Activated B cell treated with CpG ODN at 0.5 μM for 24 hours (primary cell): ENCODE data around the gene TMBIM4. TPM values are rescaled to one million over a fixed set of nuclear protein-coding genes. Genes with fewer than 3 reads are reported as not detected.

Experiments
- ATAC-seq: fragments of 200-7000 bp; cut with Tn5 transposase; one replicate; pipeline ENCODE4 v1.10.0; 2021; ENCODE audit warnings: low read depth, mild to moderate bottlenecking, moderate library complexity
- CTCF ChIA-PET: fragments of 350-600 bp; sonication (Branson Sonifier 250); formaldehyde crosslinking; loops from one replicate; lab custom pipeline; 2021; ENCODE audit warnings: antibody characterized with exemption; lab: Charles Lee
- POLR2A ChIA-PET: fragments of 350-600 bp; sonication (Branson Sonifier 250); formaldehyde crosslinking; loops from one replicate; lab custom pipeline; 2021; ENCODE audit warnings: antibody characterized with exemption; lab: Charles Lee
- DNase-seq: peaks from one replicate; pipeline ENCODE4 v3.0.0; 2022
- H3K27ac Mint-ChIP-seq: one replicate; pipeline ENCODE4 v1.8.0; 2020; ENCODE audit warnings: mixed read lengths
- H3K27me3 Mint-ChIP-seq: one replicate; pipeline ENCODE4 v1.8.0; 2021; ENCODE audit warnings: mixed read lengths
- H3K36me3 Mint-ChIP-seq: one replicate; pipeline ENCODE4 v1.8.0; 2021; ENCODE audit warnings: low read depth, mixed read lengths
- H3K4me1 Mint-ChIP-seq: one replicate; pipeline ENCODE4 v1.8.0; 2021; ENCODE audit warnings: mixed read lengths
- H3K4me3 Mint-ChIP-seq: one replicate; pipeline ENCODE4 v1.8.0; 2020; ENCODE audit warnings: mild to moderate bottlenecking, mixed read lengths
- H3K9me3 Mint-ChIP-seq: one replicate; pipeline ENCODE4 v1.8.0; 2020; ENCODE audit warnings: mixed read lengths
- intact Hi-C: fragments of 100-400 bp; cut with micrococcal nuclease; formaldehyde crosslinking; loops from one replicate; pipeline ENCODE4 v1.15.1; 2024
- total RNA-seq: library from RNA; stranded (reverse); gene quantifications from 2 replicates; pipeline ENCODE4 v1.2.3, GENCODE V29; 2022
- TF ChIP-seq, protein P1 (sequence below): fragments of 200-600 bp; IDR thresholded peaks from one replicate; pipeline ENCODE4 v1.8.0; 2022; ENCODE audit warnings: antibody characterized with exemption, mild to moderate bottlenecking

TMBIM4 gene
- total RNA-seq, 1 donor from 2014 or later: 93.5 TPM

DNA sequence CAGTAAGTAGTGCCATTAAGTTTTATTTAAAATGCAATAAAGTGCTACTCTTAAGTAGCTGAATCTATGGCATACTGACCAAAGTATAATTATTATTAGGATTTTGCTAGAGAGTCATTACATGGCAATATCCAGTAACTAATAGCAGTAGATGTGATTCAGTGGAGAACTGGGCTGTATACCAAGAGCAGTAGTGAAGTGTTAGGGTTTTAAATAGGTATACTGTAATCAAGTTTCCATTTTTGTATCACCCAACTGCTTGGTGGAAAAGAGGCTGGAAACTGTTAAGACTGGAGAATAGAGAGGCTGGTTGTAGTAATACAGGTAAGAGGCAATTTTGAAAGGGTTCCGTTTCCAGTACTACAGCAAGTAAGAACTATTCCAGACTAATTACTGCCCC, 25.9 kb downstream of the TMBIM4 start:
- ChIA-PET POLR2A (no interaction called here), CTCF (no interaction called here)

DNA sequence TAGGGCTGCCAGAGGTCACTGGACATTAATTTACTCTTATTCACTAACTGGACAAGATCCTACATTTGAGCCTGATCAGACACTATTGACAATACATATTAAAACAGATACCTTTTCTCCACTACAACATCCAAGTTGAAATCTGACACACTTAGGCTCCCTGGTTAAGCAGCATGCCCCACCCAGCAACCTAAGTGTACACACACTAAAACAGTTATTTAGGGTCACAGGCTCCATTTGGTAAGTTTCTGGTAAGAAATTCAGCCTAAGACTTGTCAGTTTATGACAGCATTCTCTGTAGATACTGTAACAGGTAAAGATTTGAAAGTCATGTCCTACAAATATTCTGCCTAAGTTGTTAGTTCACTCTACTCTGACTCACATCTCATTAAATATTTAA, 27.0 kb downstream of the TMBIM4 start:
- Mint-ChIP-seq H3K36me3 (peaks cover 87% of the 10 kb centered on the region), H3K4me3 (no peak overlapping the region), H3K9me3 (peaks cover 7% of the 10 kb centered on the region), H3K27ac (no peak overlapping the region), H3K27me3 (no peaks in the 10 kb centered on the region), H3K4me1 (peaks cover 17% of the 10 kb centered on the region)
- DNase-seq (no peak), ATAC-seq (no peak)
- TF ChIP-seq, protein P1, sequence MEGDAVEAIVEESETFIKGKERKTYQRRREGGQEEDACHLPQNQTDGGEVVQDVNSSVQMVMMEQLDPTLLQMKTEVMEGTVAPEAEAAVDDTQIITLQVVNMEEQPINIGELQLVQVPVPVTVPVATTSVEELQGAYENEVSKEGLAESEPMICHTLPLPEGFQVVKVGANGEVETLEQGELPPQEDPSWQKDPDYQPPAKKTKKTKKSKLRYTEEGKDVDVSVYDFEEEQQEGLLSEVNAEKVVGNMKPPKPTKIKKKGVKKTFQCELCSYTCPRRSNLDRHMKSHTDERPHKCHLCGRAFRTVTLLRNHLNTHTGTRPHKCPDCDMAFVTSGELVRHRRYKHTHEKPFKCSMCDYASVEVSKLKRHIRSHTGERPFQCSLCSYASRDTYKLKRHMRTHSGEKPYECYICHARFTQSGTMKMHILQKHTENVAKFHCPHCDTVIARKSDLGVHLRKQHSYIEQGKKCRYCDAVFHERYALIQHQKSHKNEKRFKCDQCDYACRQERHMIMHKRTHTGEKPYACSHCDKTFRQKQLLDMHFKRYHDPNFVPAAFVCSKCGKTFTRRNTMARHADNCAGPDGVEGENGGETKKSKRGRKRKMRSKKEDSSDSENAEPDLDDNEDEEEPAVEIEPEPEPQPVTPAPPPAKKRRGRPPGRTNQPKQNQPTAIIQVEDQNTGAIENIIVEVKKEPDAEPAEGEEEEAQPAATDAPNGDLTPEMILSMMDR: no peak
- intact Hi-C loops: no loop called here
- ChIA-PET CTCF (no interaction called here), POLR2A (no interaction called here)

More for the DNA sequence above, 25.9 kb downstream of the TMBIM4 start:
- H3K9me3 Mint-ChIP-seq: peaks cover 7% of the 10 kb centered on the region
- intact Hi-C loops: loop anchor here (2.0 kb wide), 2 partner anchors 549 to 717 kb away; no protein-coding TSS in a partner anchor
- peaks cover 17% of the 10 kb centered on the region for H3K4me1 Mint-ChIP-seq
- TF ChIP-seq, protein P1: no peak
- no peak overlapping the region for H3K4me3 Mint-ChIP-seq
- no peak for DNase-seq
- ATAC-seq: no peak
- H3K36me3 Mint-ChIP-seq: peaks cover 90% of the 10 kb centered on the region
- no peaks in the 10 kb centered on the region for H3K27me3 Mint-ChIP-seq
- H3K27ac Mint-ChIP-seq: no peak overlapping the region

DNA sequence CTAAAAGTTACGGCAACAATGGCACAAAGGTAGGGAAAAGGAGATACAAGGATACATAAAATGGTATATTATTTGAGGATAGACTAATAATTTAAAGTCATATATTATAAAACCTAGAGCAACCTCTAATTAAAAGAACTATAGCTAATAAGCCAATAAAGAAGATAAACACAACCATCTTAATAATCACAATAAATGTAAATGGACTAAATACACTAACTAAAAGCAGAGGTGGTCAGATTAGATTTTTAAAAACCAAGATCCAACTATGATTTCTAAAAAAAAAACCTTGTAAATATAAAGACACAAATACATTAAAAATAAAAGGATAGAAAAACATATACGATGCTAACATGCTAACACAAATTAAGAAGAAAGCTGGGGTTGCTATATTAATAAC, 28.5 kb downstream of the TMBIM4 start:
- TF ChIP-seq, protein P1: no peak
- intact Hi-C loops: no loop called here
- Mint-ChIP-seq H3K4me3 (no peak overlapping the region), H3K27ac (no peak overlapping the region), H3K4me1 (peaks cover 17% of the 10 kb centered on the region), H3K36me3 (peaks cover 88% of the 10 kb centered on the region), H3K27me3 (no peaks in the 10 kb centered on the region), H3K9me3 (peaks cover 7% of the 10 kb centered on the region)
- CTCF ChIA-PET: no interaction called here
- POLR2A ChIA-PET: interaction anchor here (0.6 to 1.0 kb wide), 2 partner anchors 28 to 29 kb away, joined by 3 to 7 read pairs; partner anchors contain the start of gene TMBIM4
- ATAC-seq: no peak
- DNase-seq: no peak

DNA sequence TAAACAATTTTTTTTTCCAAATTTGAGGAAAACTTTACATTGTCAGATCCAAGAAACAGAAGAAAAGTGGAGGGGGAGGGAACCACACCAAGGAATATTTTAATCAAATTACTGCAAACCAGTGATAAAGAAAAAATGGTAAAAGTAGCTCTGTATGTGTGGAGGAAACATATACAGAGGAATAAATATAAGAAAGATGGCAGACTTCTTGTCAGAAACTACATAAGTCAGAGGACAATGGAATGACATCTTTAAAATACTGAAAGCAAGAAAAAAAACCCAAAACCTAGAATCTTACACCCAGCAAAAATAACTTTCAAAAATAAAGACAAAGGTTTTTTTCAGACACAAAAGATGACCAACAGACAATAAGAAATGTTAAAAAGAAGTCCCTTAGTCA, 29.1 kb downstream of the TMBIM4 start:
- no peak overlapping the region for H3K27ac Mint-ChIP-seq
- intact Hi-C loops: no loop called here
- CTCF ChIA-PET: no interaction called here

DNA sequence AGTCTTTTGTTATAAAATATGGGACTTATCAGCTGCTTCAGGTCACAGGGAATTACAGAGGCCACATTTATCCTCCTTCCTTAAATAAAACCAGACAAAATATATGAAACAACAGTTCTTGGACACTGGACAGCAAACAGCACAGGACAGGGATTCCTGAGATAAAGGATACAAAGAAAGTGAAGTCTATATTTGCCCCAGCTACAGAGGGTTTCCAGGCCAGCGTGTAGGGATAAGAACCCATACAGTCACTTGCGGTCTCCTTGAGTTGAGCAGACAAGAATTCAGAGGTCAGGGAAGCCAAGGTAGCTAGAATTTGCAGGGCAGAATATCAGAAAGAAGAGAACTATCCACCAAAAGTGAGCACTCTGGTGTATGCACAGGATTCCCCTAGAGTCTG, 30.5 kb downstream of the TMBIM4 start:
- Mint-ChIP-seq H3K36me3 (peaks cover 72% of the 10 kb centered on the region), H3K9me3 (peaks cover 7% of the 10 kb centered on the region), H3K4me1 (no peaks in the 10 kb centered on the region), H3K27ac (no peak overlapping the region), H3K4me3 (no peak overlapping the region), H3K27me3 (no peaks in the 10 kb centered on the region)
- no peak for ATAC-seq
- ChIA-PET CTCF (no interaction called here), POLR2A (interaction anchor here (0.9 kb wide), 1 partner anchor 8 kb away, joined by 3 read pairs; no protein-coding TSS in a partner anchor)
- DNase-seq: no peak
- intact Hi-C loops: no loop called here
- TF ChIP-seq, protein P1: no peak

More for the DNA sequence above, 29.1 kb downstream of the TMBIM4 start:
- TF ChIP-seq, protein P1: no peak
- POLR2A ChIA-PET: interaction anchor here (0.6 kb wide), 1 partner anchor 28 kb away, joined by 3 read pairs; no protein-coding TSS in a partner anchor
- Mint-ChIP-seq H3K4me3 (no peak overlapping the region), H3K9me3 (peaks cover 7% of the 10 kb centered on the region), H3K27me3 (no peaks in the 10 kb centered on the region), H3K4me1 (peaks cover 12% of the 10 kb centered on the region), H3K36me3 (peaks cover 86% of the 10 kb centered on the region)
- no peak for ATAC-seq
- no peak for DNase-seq
